HG03135 (cell line): ENCODE data around the gene ANKAR.
"Not testable (repeated sequence)": the region's sequence is repeated elsewhere in the genome, so short reads cannot be mapped to it uniquely, and the experiment has no call there.

ENCODE experiments used
- ATAC-seq: cut with Tn5 transposase; IDR thresholded peaks from one replicate; pipeline ENCODE4 v1.9.1; 2021; ENCODE audit warnings: mild to moderate bottlenecking, moderate library complexity; ENCODE audit not compliant: unreplicated experiment

Gene ANKAR

DNA sequence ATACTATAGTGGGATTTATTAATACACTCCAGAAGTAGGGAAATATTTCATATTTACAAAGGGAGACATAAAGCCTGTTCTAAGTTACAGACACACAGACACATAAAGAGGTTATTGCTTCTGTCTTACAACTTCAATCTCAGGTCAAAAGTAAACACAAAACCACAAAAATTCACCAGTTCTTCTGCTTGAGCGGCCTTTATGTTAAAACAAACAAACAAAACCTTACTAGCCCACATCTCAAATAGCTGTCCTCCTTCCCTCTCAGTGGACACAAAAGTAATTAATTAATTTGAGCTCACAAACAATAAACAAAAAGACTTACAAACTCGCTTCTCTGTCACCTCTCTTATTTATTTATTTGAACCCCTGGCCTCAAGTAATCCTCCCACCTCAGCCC, 14.7 kb upstream of the ANKAR start:
- no peak for ATAC-seq

DNA sequence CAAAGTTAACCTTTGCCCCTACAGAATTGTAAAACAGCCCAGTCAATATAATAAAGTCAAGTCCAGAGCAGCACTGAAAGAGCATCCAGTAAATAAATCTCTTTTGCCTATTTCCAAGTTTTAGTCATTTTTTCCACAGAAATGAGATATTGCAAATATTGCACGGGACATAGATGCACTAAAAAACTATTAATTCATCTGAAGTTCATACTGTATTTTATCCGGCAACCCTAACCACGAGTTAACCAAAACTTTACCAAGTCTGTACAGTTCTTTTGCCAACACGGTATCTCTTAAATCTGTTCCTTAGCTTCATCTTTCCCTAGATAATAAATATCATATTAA, 13.7 kb upstream of the ANKAR start:
- no peak for ATAC-seq

DNA sequence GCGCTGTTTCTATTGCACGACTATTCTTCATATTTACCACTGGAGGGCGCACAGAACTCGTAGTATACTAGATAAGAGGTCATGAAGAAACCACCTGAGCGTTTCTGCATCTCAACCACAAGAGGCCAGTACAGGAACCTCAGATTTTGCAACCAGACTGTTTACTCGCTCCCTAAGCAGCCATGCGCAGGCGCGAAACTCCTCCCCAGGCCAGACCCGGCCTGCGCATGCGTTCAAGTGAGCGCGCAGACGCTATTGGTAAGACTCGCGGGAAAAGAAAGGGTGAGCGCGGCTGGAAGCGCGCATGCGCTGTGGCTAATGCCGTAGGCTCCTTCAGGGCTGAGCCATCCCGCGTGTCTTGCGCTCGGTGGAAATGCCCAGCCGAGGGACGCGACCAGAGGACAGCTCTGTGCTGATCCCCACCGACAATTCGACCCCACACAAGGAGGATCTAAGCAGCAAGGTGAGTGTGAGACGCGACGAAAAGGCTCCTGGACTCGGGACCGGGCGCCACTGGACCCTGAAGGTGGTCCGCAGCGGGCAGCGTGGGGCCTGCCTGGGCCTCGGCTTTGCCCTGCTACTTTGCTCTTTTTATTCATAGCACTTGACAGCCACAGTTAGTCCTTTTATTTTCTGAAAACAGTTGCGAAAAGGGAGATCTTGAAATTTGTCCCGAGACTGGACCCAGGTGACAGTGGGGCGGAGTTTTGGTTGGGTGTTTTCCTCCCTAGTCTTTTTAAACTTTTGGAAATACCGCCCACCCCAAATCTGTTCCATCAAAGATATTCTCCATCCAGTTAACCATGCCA, 13.1 kb upstream of the ANKAR start, which contains the start of gene ASNSD1:
TSS of gene ASNSD1 (plus strand) at position 312 of the 809 bp plus-strand sequence. CDS start 4,674 bp downstream, outside the sequence.
- ATAC-seq: peak; percentile 97

DNA sequence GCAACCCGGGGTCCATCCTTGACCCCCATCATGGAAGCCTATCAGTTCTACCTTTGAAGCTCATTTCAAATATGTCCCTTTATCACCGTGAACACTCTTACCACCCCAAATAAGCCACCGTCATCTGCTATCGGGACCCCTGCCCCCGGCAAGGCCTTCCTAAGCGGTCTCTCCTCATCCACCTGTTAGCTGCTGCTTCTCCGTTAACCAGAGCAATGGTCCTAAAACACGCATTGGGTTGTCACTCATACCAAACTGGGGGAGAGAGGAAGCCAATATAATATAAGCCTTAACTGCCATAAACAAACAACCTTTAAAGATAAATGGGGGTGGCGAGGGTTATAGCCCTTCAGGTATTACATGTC, 12.5 kb upstream of the ANKAR start:
- ATAC-seq: no peak

DNA sequence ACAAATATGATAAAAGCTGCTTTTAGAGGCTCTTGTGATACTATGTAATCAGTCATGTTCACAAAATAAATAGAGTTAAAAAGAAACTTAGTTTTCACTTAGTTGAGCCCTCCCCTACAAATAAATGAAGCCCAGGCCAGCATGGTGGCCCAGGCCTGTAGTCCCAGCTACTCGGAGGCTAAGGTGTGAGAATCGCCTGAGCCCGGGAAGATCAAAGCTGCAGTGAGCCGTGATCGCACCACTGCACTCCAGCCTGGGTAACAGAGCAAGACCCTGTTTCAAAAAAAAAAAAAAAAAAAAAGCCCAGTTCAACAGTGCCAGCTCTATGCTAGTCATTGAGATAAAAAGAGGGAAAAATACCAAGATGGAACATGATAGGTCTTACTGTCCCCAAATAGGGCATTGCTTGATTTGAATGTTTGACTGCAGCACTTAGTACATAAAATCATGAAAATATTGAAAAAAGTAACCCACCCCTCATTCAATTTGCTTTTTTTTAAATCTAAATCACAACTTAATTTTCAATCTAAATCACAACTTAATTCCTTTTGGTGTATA, 11.7 kb upstream of the ANKAR start:
- ATAC-seq: no peak

DNA sequence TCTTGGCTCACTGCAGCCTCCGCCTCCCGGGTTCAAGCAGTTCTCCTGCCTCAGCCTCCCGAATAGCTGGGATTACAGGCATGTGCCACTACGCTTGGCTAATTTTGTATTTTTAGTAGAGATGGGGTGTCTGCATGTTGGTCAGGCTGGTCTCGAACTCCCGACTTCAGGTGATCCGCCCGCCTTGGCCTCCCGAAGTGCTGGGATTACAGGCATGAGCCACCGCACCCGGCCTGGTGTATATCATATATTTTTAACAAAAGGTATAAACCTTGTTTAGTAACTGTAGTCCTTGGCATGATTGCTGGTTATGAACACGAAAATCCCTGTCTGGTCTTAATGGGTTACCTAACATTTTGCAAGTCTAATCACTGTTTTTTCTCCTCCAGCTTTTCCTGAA, 11.2 kb upstream of the ANKAR start:
- ATAC-seq: not testable (repeated sequence)

DNA sequence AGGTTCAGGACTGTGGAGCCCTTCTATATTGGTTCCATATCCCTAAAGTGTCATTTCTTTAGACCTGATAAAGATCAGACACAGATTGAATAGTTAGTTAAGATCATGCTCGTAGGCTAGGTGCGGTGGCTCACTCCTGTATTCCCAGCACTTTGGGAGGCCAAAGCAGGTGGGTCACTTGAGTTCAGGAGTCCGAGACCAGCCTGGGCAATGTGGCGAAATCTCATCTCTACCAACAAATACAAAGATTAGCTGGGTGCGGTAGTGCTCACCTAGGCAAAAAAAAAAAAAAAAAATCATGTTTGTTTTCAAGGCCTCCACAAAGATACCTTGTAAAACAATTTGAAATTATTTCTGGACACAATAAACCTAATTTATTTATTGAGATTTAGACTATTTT, 4.6 kb upstream of the ANKAR start:
- no peak for ATAC-seq

DNA sequence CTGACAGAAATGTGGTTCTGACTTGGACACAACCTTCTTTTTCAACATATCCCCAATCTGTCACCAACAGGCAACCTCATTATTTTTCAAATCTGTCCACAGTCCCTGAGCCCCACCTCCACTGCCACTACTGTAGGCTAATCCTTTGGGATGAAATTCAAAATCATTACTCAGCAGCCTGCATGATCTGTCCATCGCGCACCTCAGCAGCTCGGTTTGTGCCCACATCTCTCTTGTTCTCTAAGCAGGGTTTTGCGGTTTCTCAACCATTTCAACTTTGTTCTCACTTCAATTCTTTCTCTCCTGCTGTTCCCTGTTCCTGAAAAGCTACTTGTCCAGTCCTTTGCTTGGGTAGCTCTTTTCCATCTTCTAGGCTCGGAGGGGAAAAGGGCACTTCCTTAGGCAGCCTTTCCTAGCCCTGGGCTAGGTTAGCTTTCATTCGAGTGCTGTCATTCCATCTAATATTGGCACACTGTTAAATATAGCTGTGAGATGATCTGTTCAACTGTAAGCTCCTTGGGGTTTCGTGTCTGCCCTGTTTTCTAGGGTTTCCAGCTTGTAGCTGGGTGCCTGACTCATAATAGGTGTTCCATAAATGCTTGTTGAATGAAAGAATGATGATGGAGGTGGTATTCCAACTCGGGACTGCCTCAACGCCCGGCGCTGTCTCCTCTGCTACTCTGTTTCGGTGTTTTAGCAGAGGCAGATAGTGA, 653 bp upstream of the ANKAR start:
- peak; percentile 33 for ATAC-seq

DNA sequence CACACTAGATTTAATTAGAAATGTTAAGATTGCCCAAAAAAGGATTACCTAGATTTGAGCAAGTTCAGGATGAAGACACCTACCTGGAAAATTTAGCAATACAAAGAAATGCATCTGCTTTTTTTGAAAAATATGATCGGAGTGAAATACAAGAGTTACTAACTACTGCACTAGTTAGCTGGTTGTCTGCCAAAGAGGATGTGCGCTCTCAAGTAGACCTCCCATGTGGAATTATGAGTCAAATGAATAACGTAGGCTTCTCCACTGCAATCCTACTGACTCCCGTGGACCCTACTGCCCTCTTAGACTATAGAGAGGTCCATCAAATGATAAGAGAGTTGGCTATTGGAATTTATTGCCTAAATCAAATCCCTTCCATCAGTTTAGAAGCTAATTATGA, 2.0 kb downstream of the ANKAR start:
- no peak for ATAC-seq

DNA sequence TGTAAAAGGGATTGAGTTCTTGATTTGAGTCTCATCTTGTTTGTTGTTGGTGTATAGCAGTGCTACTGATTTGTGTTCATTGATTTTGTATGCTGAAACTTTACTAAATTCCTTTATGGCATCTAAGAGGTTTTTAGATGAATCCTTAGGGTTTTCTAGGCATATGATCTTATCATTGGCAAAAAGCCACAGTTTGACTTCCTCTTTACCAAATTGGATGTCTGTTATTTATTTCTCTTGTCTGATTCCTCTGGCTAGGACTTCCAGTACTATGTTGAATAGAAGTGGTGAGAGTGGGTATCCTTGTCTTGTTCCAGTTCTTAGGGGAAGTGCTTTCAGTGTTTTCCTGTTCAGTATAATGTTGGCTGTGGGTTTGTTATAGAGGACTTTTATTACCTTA, 4.8 kb downstream of the ANKAR start:
- ATAC-seq: no peak

DNA sequence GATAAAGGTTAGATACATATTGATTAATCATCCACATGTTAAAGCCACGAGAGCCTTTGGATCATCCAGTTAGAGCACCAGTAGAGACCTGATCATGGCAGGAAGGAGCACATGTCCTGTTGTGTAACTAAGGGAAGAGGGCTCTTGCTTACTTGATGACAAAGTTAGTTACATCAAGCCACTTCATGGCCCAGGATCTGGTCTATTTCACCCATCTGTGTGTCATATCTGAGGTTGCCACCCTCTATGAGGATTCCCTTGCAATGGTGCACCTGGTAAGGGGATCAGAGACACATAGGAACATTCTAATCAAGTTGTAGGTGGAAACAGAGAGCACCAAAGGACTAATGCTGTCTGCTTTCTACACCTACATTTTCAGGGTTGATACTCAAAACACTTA, 6.7 kb downstream of the ANKAR start:
- ATAC-seq: no peak

DNA sequence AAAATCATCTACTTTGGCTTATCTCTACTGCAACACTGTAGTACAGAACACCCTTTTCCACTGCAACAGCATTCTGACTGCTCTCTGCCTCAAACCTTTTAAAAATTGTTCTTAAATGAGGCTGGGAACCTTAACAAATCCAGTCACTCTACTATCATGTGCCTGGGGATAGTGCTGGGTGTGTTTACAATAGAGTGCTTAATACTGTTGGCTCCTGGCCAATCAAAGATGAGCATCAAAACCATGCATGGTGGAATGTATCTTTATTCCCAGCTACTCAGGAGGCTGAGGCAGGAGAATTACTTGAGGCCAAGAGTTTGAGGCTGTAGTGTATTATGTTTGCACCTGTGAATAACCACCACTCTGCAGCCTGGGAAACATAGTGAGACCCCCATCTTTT, 7.4 kb downstream of the ANKAR start:
- no peak for ATAC-seq

DNA sequence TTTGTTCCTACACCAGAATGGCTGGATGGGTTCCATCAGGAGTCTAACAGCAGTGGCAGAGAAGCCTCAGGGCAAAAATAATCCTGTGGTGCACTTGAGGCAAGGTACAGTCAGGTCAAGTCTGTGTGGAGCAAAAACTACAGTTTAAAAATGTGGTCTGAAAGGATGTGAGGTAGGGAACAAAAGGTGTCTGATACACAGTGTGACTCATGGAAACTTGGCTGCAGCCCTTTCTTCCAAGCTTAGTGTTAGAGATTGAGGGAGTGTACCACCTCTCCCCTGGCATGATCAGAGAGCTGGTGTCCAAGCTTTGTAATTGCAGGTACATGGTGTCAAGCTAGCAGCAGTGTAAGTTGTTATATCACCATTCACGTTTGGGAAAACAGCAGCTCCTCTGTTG, 8.9 kb downstream of the ANKAR start:
- ATAC-seq: no peak

DNA sequence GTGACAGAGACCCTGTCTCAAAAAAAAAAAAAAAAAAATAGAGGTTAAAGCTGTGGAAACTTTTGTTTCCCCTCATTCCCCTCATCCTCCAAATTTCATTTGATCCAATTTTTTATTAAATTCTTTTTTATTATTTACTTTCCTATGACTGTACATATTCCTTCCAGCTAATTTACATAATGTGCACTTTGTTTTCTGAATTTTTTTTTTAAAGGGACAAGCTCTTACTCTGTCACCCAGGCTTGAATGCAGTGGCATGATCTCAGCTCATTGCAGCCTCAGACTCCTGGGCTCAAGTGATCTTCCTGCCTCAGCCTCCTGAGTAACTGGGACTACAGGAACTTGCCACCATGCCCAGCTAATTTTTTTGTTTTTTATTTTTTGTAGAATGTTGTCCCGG, 10.3 kb downstream of the ANKAR start:
- no peak for ATAC-seq

DNA sequence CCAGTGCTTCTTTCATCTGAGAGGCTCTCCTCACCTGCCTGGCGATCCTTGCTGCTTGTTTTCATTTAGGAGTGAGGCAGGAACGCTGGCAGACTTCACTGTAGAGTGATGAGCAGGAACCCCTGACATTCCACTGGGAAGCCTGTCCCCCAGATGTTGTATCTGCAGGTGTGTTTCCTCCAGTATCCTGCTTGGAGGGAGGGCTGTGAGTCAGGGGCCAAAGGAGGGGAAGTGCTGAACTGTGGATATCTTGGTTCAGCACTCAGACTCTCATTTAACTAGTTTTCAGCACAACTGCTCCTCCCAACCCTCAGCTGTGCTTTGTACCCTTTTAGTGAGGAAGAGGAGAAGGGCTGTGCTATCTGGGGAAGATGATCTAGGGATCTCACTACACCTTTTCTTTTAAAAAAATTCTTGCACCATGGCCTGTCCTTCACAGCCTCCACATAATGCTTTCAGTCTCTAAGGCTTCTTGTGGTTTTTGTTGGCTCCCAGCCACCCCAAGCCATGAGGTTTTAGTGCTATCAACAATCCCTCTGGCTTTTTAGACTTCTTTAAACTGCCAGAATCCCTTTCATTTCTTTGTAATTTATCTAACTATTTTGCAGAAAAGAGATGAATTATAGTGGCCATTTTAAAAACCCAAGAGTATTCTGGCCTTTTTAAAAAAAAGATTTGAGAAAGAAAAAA, 11.2 kb downstream of the ANKAR start:
- peak; percentile 51 for ATAC-seq

DNA sequence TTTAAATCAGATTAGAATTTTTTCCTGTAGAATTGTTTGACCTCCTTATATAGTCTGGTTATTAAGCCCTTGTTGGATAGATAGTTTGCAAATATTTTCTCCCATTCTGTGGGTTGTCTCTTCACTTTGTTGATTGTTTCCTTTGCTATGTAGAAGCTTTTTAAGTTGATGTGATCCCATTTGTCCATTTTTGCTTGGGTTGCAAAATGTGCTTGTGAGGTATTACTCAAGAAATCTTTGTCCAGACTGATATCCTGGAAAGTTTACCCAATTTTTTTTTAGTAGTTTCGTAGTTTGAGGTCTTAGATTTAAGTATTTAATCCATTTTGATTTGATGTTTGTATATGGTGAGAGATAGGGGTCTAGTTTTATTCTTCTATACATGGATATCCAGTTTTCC, 13.3 kb downstream of the ANKAR start:
- not testable (repeated sequence) for ATAC-seq

DNA sequence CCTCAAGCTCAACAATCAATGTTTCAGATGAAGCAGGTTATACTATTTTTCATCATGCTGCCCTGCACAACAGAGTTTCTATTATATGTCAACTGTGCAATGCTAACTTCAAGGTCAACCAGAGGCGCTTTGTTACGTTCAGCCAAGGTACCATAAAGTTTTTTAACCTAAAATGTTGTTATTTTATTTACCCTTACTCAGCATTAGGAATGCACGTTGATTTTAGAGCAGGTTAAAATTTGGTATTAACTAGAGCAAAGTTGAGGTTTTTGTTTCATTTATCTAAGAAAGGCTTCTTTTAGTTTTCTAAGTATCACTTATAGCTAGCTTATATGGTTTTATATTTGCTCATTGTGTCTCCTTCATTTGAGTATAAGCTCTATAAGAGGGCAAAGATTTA, 21.8 kb downstream of the ANKAR start:
- ATAC-seq: no peak

DNA sequence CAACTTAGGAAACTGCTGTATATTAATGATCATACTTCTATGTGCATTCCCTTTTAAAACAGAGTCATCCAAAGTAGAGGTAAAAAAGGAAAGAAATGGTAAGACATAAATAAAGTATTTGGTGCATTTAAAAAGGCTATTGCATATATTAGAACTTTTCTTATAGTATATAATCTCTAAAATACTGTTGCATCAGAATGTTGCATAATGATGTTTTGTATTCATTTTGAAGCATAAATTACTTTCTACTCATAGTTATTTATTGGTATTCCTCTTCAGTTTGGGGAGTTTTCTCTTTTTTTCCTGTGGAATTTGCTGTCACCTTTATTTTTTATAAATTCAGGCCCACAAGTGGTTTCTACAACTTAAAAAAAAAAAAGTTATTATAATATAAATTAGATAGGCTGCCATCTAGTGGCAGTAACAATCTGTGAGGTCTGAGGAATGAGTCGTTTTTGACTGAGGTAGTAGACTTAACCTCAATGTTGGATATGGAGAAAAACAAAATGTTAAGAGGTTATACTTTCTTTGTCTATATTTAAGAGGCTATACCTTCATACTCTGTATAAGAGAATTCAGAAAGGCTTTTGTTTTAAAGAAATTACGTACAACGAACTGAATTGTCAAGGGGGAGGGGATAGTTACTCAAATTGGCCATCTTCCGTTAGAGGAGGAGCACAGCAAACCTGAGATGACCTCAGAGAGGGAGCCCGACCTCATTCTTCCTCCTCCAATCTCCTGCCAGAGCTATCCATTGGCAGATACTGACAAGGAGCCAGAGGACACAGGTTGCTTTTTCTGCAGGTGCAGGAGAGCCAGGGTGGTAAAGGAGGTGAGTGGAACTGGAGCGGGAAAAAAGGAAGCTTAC, 23.8 kb downstream of the ANKAR start:
- ATAC-seq: no peak

DNA sequence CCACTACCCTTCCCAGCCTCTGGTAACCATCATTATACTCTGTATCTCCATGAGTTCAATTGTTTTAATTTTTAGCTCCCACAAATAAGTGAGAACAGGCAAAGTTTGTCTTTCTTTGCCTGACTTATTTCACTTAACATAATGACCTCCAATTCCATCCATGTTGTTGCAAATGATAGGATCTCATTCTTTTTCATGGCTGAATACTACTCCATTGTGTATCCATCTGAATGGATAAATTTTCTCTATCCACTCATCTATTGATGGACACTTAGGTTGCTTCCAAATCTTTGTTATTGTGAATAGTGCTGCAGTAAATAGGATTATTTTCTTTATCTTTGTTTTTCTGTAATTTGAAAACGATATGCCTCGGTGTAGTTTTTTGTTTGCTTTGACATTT, 26.2 kb downstream of the ANKAR start:
- ATAC-seq: no peak

DNA sequence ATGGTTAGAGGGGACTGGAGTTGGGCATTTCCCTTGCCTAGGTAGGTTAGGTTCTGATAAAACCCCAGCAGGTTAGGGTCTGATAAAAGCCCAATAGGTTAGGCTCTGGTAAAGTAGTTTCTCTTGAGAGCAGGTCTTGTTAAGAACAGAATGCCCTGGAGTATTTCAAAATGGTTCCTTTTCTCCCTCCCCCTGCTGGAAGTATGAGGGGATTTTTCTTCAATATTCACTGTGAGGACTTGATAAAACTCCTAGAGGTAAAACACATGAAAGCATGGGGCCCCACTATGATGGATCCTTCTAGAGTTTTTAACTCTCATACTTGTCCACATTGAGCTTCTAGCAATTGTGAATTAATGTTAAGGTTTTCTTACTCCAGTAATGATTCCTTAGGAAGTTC, 27.6 kb downstream of the ANKAR start:
- no peak for ATAC-seq
